Tibial artery (tissue), 4 donors: ENCODE measurements around the gene SLC17A1.

Experiments used
- DNase-seq, 2 donors: peaks; one replicate each; pipeline ENCODE4 v3.0.0-alpha.2; 2019
- H3K27ac ChIP-seq, 2 donors: fragments of 200-600 bp; sonication (generic) in 1 of 2; 1 replicate in 1 of 2; 2 replicates in 1 of 2; pipeline ENCODE4 v1.5.1; 2018 to 2019; ENCODE audit warnings: mild to moderate bottlenecking in 1 of 2
- H3K27me3 ChIP-seq, 2 donors: fragments of 200-600 bp; sonication (generic) in 1 of 2; one replicate each; pipeline versions ENCODE4 v1.5.1 to v1.6.0; 2016 to 2019
- H3K36me3 ChIP-seq, 3 donors: fragments of 200-600 bp; sonication (generic) in 2 of 3; one replicate each; pipeline ENCODE4 v1.5.1; 2016 to 2019; ENCODE audit warnings: mild to moderate bottlenecking in 2 of 3
- H3K4me1 ChIP-seq, 4 donors: fragments of 200-600 bp; sonication (generic) in 2 of 4; 1 replicate in 3 of 4; 2 replicates in 1 of 4; pipeline ENCODE4 v1.5.1; 2016 to 2019
- H3K4me3 ChIP-seq, 2 donors: fragments of 200-600 bp; sonication (generic) in 1 of 2; 1 replicate in 1 of 2; 2 replicates in 1 of 2; pipeline ENCODE4 v1.5.1; 2018 to 2019; ENCODE audit warnings: mild to moderate bottlenecking in 2 of 2
- H3K9me3 ChIP-seq, 3 donors: fragments of 200-600 bp; sonication (generic) in 1 of 3; one replicate each; pipeline ENCODE4 v1.5.1; 2016 to 2019
- CTCF ChIP-seq, 2 experiments: fragments of 200-600 bp in 1 of 2; fragments of 450-650 bp in 1 of 2; IDR thresholded peaks; one replicate each; pipeline ENCODE4 v1.5.1; 2017 to 2019; ENCODE audit warnings: antibody characterized with exemption in 2 of 2, mild to moderate bottlenecking in 1 of 2, moderate library complexity in 1 of 2
- intact Hi-C: fragments of 100-400 bp; cut with DNase I; formaldehyde crosslinking; loops from one replicate; pipeline ENCODE4 v1.15.0; 2023; ENCODE audit warnings: low total_unique reads

SLC17A1 gene

GRCh38 chr6:25756382-25757363 is 75.2 kb downstream of the SLC17A1 start:
- no peaks in the 10 kb centered on the region for H3K9me3 ChIP-seq
- TF ChIP-seq CTCF (IDR thresholded peaks at IDR 0.05) = no peak
- no peaks in the 10 kb centered on the region for H3K27me3 ChIP-seq
- H3K4me1 ChIP-seq = no peaks in the 10 kb centered on the region
- H3K36me3 ChIP-seq = no peaks in the 10 kb centered on the region
- no peak for DNase-seq
- no peak overlapping the region for H3K27ac ChIP-seq
- no peak overlapping the region for H3K4me3 ChIP-seq
- intact Hi-C loops = no loop called here

GRCh38 chr6:25755483-25755882 is 76.4 kb downstream of the SLC17A1 start:
- no peak overlapping the region for H3K4me3 ChIP-seq
- intact Hi-C loops = no loop called here

GRCh38 chr6:25754535-25754934 is 77.3 kb downstream of the SLC17A1 start, which contains the start of gene SLC17A4:
SLC17A4 (plus strand) TSS chr6:25754742; CDS start chr6:25761963, 7,221 bp downstream.
- Histone ChIP-seq H3K27me3 (no peaks in the 10 kb centered on the region), H3K27ac (no peak within 1 kb of the TSS), H3K4me1 (no peaks in the 10 kb centered on the region), H3K4me3 (no peak within 1 kb of the TSS), H3K36me3 (no peaks in the 10 kb centered on the region), H3K9me3 (no peaks in the 10 kb centered on the region)
- intact Hi-C loops = no loop called here
- no peak for TF ChIP-seq CTCF (IDR thresholded peaks at IDR 0.05)
- no peak for DNase-seq

More at GRCh38 chr6:25755483-25755882, 76.4 kb downstream of the SLC17A1 start:
- no peaks in the 10 kb centered on the region for H3K4me1 ChIP-seq
- no peaks in the 10 kb centered on the region for H3K9me3 ChIP-seq
- no peaks in the 10 kb centered on the region for H3K27me3 ChIP-seq
- no peaks in the 10 kb centered on the region for H3K36me3 ChIP-seq
- DNase-seq = no peak
- no peak for TF ChIP-seq CTCF (IDR thresholded peaks at IDR 0.05)
- no peak overlapping the region for H3K27ac ChIP-seq

- Histone ChIP-seq H3K4me1 (no peaks in the 10 kb centered on the region), H3K9me3 (no peaks in the 10 kb centered on the region), H3K27ac (no peak overlapping the region), H3K4me3 (no peak overlapping the region), H3K27me3 (no peaks in the 10 kb centered on the region), H3K36me3 (no peaks in the 10 kb centered on the region)
- intact Hi-C loops = no loop called here
- no peak for DNase-seq
- TF ChIP-seq CTCF (IDR thresholded peaks at IDR 0.05) = no peak
These were observed 78.8 kb downstream of the SLC17A1 start for GRCh38 chr6:25753079-25753478.

GRCh38 chr6:25750906-25751305 is 80.9 kb downstream of the SLC17A1 start:
- Histone ChIP-seq H3K27me3 (no peaks in the 10 kb centered on the region), H3K4me3 (no peak overlapping the region), H3K36me3 (no peaks in the 10 kb centered on the region), H3K27ac (no peak overlapping the region), H3K4me1 (no peaks in the 10 kb centered on the region), H3K9me3 (no peaks in the 10 kb centered on the region)
- TF ChIP-seq CTCF (IDR thresholded peaks at IDR 0.05) = no peak
- DNase-seq = no peak
- intact Hi-C loops = no loop called here
